H9 (cell line): ENCODE results near the gene MAPKAPK2. TPM values are rescaled to one million over a fixed set of nuclear protein-coding genes. Genes with fewer than 3 reads are reported as not detected.

Experiments used
- DNase-seq: peaks from one replicate; pipeline ENCODE4 v3.0.0-alpha.2; 2017
- H2AFZ ChIP-seq: one replicate; pipeline ENCODE4 v1.6.1; 2013; ENCODE audit warnings: mild to moderate bottlenecking, low read length, control low read depth, moderate library complexity
- H2AK5ac ChIP-seq: 2 replicates; pipeline ENCODE4 v1.6.1; 2013; ENCODE audit warnings: low read length, control low read depth, mixed read lengths; ENCODE audit not compliant: insufficient read length
- H2BK120ac ChIP-seq: one replicate; pipeline ENCODE4 v1.6.1; 2013; ENCODE audit warnings: low read depth, mild to moderate bottlenecking, low read length, control low read depth, inconsistent platforms; ENCODE audit not compliant: poor library complexity, severe bottlenecking
- H2BK12ac ChIP-seq: 2 replicates; pipeline ENCODE4 v1.6.1; 2013; ENCODE audit warnings: low read length, control low read depth, mixed read lengths, low read depth; ENCODE audit not compliant: insufficient read length
- H2BK15ac ChIP-seq: 2 replicates; pipeline ENCODE4 v1.6.1; 2013; ENCODE audit warnings: low read depth, low read length, control low read depth
- H2BK20ac ChIP-seq: one replicate; pipeline ENCODE4 v1.6.1; 2013; ENCODE audit warnings: low read depth, mild to moderate bottlenecking, low read length, control low read depth, inconsistent platforms; ENCODE audit not compliant: poor library complexity, severe bottlenecking
- H2BK5ac ChIP-seq: 2 replicates; pipeline ENCODE4 v1.6.1; 2013; ENCODE audit warnings: low read length, control low read depth, mixed read lengths; ENCODE audit not compliant: insufficient read length
- H3K14ac ChIP-seq: 2 replicates; pipeline ENCODE4 v1.6.1; 2013; ENCODE audit warnings: low read length, control low read depth; ENCODE audit not compliant: insufficient read depth
- H3K18ac ChIP-seq: 2 replicates; pipeline ENCODE4 v1.6.1; 2013; ENCODE audit warnings: low read depth, mild to moderate bottlenecking, mixed read lengths, low read length, control low read depth; ENCODE audit not compliant: insufficient read length
- H3K23ac ChIP-seq: 2 replicates; pipeline ENCODE4 v1.6.1; 2013; ENCODE audit warnings: low read length, control low read depth, mixed read lengths, low read depth; ENCODE audit not compliant: insufficient read length
- H3K23me2 ChIP-seq: 2 replicates; pipeline ENCODE4 v1.6.1; 2013; ENCODE audit warnings: low read depth, mild to moderate bottlenecking, mixed read lengths, low read length, control low read depth; ENCODE audit not compliant: insufficient read length, poor library complexity, severe bottlenecking
- H3K27ac ChIP-seq: 2 replicates; pipeline ENCODE4 v1.5.1; 2013; ENCODE audit warnings: low read length, control low read depth, mixed read lengths, low read depth; ENCODE audit not compliant: insufficient read length
- H3K27me3 ChIP-seq: 2 replicates; pipeline ENCODE4 v1.6.1; 2013; ENCODE audit warnings: low read length, control low read depth, inconsistent platforms; ENCODE audit not compliant: insufficient read depth
- H3K4ac ChIP-seq: 2 replicates; pipeline ENCODE4 v1.6.1; 2013; ENCODE audit warnings: low read depth, mild to moderate bottlenecking, control low read depth, inconsistent platforms, low read length, moderate library complexity
- H3K4me1 ChIP-seq: 2 replicates; pipeline ENCODE4 v1.6.1; 2013; ENCODE audit warnings: low read length, control low read depth, inconsistent platforms; ENCODE audit not compliant: insufficient read depth
- H3K4me2 ChIP-seq: 2 replicates; pipeline ENCODE4 v1.6.1; 2013; ENCODE audit warnings: low read length, control low read depth, mixed read lengths; ENCODE audit not compliant: insufficient read length, insufficient read depth
- H3K56ac ChIP-seq: 2 replicates; pipeline ENCODE4 v1.6.1; 2013; ENCODE audit warnings: low read depth, mild to moderate bottlenecking, mixed read lengths, low read length, control low read depth; ENCODE audit not compliant: insufficient read length
- H3K79me1 ChIP-seq: 2 replicates; pipeline ENCODE4 v1.6.1; 2013; ENCODE audit warnings: low read depth, mild to moderate bottlenecking, moderate library complexity, low read length, control low read depth, inconsistent platforms; ENCODE audit not compliant: insufficient read depth, poor library complexity, severe bottlenecking
- H3K79me2 ChIP-seq: 2 replicates; pipeline ENCODE4 v1.6.1; 2013; ENCODE audit warnings: low read length, control low read depth, inconsistent platforms; ENCODE audit not compliant: insufficient read depth
- H3K9ac ChIP-seq: 2 replicates; pipeline ENCODE4 v1.6.1; 2013; ENCODE audit warnings: low read length, control low read depth, mixed read lengths; ENCODE audit not compliant: insufficient read length; ENCODE audit errors: extremely low read depth
- H3K9me3 ChIP-seq: one replicate; pipeline ENCODE4 v1.6.1; 2013; ENCODE audit warnings: low read depth, low read length, inconsistent platforms; ENCODE audit not compliant: control insufficient read depth
- H3T11ph ChIP-seq: one replicate; pipeline ENCODE4 v1.6.1; 2013; ENCODE audit warnings: mild to moderate bottlenecking, low read length, control low read depth, inconsistent platforms
- H4K20me1 ChIP-seq: one replicate; pipeline ENCODE4 v1.6.1; 2013; ENCODE audit not compliant: control insufficient read depth, insufficient read length, insufficient read depth
- H4K5ac ChIP-seq: 2 replicates; pipeline ENCODE4 v1.6.1; 2013; ENCODE audit warnings: low read depth, mild to moderate bottlenecking, mixed read lengths, low read length, control low read depth; ENCODE audit not compliant: insufficient read length
- H4K8ac ChIP-seq: replicated peaks from 2 replicates; pipeline ENCODE4 v1.6.1; 2013; ENCODE audit warnings: low read length, control low read depth, mixed read lengths, low read depth; ENCODE audit not compliant: insufficient read length
- H4K91ac ChIP-seq: 2 replicates; pipeline ENCODE4 v1.6.1; 2013; ENCODE audit warnings: low read depth, mild to moderate bottlenecking, moderate library complexity, mixed read lengths, low read length, control low read depth; ENCODE audit not compliant: insufficient read length
- H3K27ac Mint-ChIP-seq, 3 experiments: 2 replicates in 2 of 3; 3 replicates in 1 of 3; pipeline ENCODE4 v1.8.0; 2020 to 2021; ENCODE audit warnings: mixed read lengths in 3 of 3, mild to moderate bottlenecking in 1 of 3, moderate library complexity in 1 of 3
- H3K27me3 Mint-ChIP-seq: 2 replicates; pipeline ENCODE4 v1.8.0; 2021; ENCODE audit warnings: low read depth, mild to moderate bottlenecking, moderate library complexity, mixed read lengths
- H3K36me3 Mint-ChIP-seq, 3 experiments: 2 replicates in 2 of 3; 3 replicates in 1 of 3; pipeline ENCODE4 v1.8.0; 2020 to 2021; ENCODE audit warnings: low read depth in 3 of 3, mixed read lengths in 3 of 3; ENCODE audit not compliant: insufficient read depth in 1 of 3
- H3K4me1 Mint-ChIP-seq, 2 experiments: 2 replicates each; pipeline ENCODE4 v1.8.0; 2020; ENCODE audit warnings: mixed read lengths in 2 of 2
- H3K4me3 Mint-ChIP-seq, 2 experiments: 2 replicates in 1 of 2; 3 replicates in 1 of 2; pipeline ENCODE4 v1.8.0; 2020 to 2021; ENCODE audit warnings: mild to moderate bottlenecking in 2 of 2, mixed read lengths in 2 of 2, moderate library complexity in 1 of 2
- H3K9me3 Mint-ChIP-seq, 2 experiments: 2 replicates in 1 of 2; 3 replicates in 1 of 2; pipeline ENCODE4 v1.8.0; 2020; ENCODE audit warnings: mild to moderate bottlenecking in 2 of 2, mixed read lengths in 2 of 2, moderate library complexity in 1 of 2
- WGBS: extraction: QIAGEN DNeasy Blood & Tissue Kit; methylation state at CpG from one replicate; pipeline ENCODE4 v1.1.7; 2013; ENCODE audit warnings: missing lambda C conversion rate, low lambda C conversion rate, mixed read lengths; ENCODE audit not compliant: insufficient read length; ENCODE audit errors: extremely low coverage; 5-methylcytosine and 5-hydroxymethylcytosine counted together
- total RNA-seq: library from RNA; stranded (reverse); gene quantifications from 2 replicates; pipeline ENCODE4 v1.2.1, GENCODE V29; 2021
- TF ChIP-seq, protein P1 (sequence below): fragments of 200-600 bp; sonication (generic); conservative IDR thresholded peaks from 3 replicates; pipeline ENCODE4 v1.8.0; 2021; ENCODE audit warnings: antibody characterized with exemption, mild to moderate bottlenecking

MAPKAPK2 gene
- total RNA-seq, 1 experiment from 2014 or later: 50.1 TPM

DNA sequence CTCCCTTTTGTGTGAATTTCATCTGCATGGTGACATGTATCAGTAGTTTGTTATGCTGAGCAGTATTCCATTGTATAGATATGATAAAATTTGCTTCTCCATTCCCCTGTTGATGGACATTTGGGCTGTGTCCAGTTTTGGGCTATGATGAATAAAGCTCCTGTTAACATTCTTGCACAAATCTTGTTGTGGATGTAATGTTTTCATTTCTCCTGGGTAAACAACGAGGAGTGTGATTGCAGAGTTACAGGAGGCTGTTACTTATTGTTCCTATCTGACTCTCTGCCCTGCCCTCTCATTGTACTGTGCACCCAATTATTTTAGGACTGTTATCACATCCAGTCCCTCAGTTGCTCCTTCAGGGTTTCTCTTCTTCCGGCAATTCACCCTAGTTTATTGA, 24.2 kb downstream of the MAPKAPK2 start:
- no peak overlapping the region for H2AFZ ChIP-seq
- no peak overlapping the region for H3K4ac ChIP-seq
- H3T11ph ChIP-seq: no peak overlapping the region
- H3K79me1 ChIP-seq: peaks cover 4% of the 10 kb centered on the region
- no peaks in the 10 kb centered on the region for H3K9me3 ChIP-seq
- H2BK12ac ChIP-seq: no peak overlapping the region
- peaks cover 11% of the 10 kb centered on the region; the same call in 1 of the 2 replicates for H3K4me1 ChIP-seq
- H3K23ac ChIP-seq: no peak overlapping the region
- DNase-seq: no peak
- no peak overlapping the region for H3K4me2 ChIP-seq
- Mint-ChIP-seq H3K27me3 (no peaks in the 10 kb centered on the region), H3K9me3 (no peaks in the 10 kb centered on the region), H3K4me1 (peaks cover 56 to 62% of the 10 kb centered on the region in 2 experiments), H3K27ac (no peak overlapping the region), H3K4me3 (no peak overlapping the region), H3K36me3 (no peaks in the 10 kb centered on the region)
- no CpG with 5 or more reads among the region's 2 CpGs for WGBS
- no peak overlapping the region for H2BK120ac ChIP-seq
- no peak overlapping the region for H2BK5ac ChIP-seq
- H3K9ac ChIP-seq: no peak overlapping the region
- no peak overlapping the region for H4K8ac ChIP-seq
- H2BK20ac ChIP-seq: no peak overlapping the region
- no peak overlapping the region for H2AK5ac ChIP-seq
- no peaks in the 10 kb centered on the region for H3K27me3 ChIP-seq
- no peaks in the 10 kb centered on the region for H3K23me2 ChIP-seq
- no peak overlapping the region for H3K18ac ChIP-seq
- no peak overlapping the region for H3K14ac ChIP-seq
- H4K91ac ChIP-seq: no peak overlapping the region
- no peak overlapping the region for H4K5ac ChIP-seq
- TF ChIP-seq, protein P1, sequence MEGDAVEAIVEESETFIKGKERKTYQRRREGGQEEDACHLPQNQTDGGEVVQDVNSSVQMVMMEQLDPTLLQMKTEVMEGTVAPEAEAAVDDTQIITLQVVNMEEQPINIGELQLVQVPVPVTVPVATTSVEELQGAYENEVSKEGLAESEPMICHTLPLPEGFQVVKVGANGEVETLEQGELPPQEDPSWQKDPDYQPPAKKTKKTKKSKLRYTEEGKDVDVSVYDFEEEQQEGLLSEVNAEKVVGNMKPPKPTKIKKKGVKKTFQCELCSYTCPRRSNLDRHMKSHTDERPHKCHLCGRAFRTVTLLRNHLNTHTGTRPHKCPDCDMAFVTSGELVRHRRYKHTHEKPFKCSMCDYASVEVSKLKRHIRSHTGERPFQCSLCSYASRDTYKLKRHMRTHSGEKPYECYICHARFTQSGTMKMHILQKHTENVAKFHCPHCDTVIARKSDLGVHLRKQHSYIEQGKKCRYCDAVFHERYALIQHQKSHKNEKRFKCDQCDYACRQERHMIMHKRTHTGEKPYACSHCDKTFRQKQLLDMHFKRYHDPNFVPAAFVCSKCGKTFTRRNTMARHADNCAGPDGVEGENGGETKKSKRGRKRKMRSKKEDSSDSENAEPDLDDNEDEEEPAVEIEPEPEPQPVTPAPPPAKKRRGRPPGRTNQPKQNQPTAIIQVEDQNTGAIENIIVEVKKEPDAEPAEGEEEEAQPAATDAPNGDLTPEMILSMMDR: no peak
- no peak overlapping the region for H3K27ac ChIP-seq
- no peak overlapping the region for H2BK15ac ChIP-seq
- H3K56ac ChIP-seq: no peak overlapping the region
- peaks cover 4% of the 10 kb centered on the region; the same call in 1 of the 2 replicates for H3K79me2 ChIP-seq
- H4K20me1 ChIP-seq: no peaks in the 10 kb centered on the region
